HG03280 (cell line): Measurements from ENCODE around the gene CD82.
"Not testable (repeated sequence)": the region's sequence is repeated elsewhere in the genome, so short reads cannot be mapped to it uniquely, and the experiment has no call there.

Experiments used
- ATAC-seq: cut with Tn5 transposase; IDR thresholded peaks from one replicate; pipeline ENCODE4 v1.9.1; 2021; ENCODE audit warnings: mild to moderate bottlenecking, moderate library complexity; ENCODE audit not compliant: unreplicated experiment

The CD82 gene

GRCh38 chr11:44628730-44629700 lies 63.6 kb downstream of the CD82 start:
- ATAC-seq: no peak

- ATAC-seq: no peak
These were observed 64.4 kb downstream of the CD82 start for GRCh38 chr11:44629732-44630345.

GRCh38 chr11:44630511-44631210 lies 65.2 kb downstream of the CD82 start:
- no peak for ATAC-seq

GRCh38 chr11:44631831-44632230 lies 66.4 kb downstream of the CD82 start:
- ATAC-seq: no peak

- no peak for ATAC-seq
These were observed 67.1 kb downstream of the CD82 start for GRCh38 chr11:44632466-44633123.

GRCh38 chr11:44633641-44634040 lies 68.2 kb downstream of the CD82 start:
- ATAC-seq: no peak

- ATAC-seq: no peak
These were observed 69.2 kb downstream of the CD82 start for GRCh38 chr11:44634401-44635281.

GRCh38 chr11:44637487-44637886 lies 72.0 kb downstream of the CD82 start:
- ATAC-seq: no peak

- ATAC-seq: no peak
These were observed 72.6 kb downstream of the CD82 start for GRCh38 chr11:44638032-44638431.

- no peak for ATAC-seq
These were observed 77.8 kb downstream of the CD82 start for GRCh38 chr11:44643217-44643616.

- ATAC-seq: no peak
These were observed 80.4 kb downstream of the CD82 start for GRCh38 chr11:44645827-44646226.

- ATAC-seq: not testable (repeated sequence)
These were observed 81.9 kb downstream of the CD82 start for GRCh38 chr11:44647255-44647955.

GRCh38 chr11:44648109-44648508 lies 82.6 kb downstream of the CD82 start:
- ATAC-seq: no peak

- no peak for ATAC-seq
These were observed 86.2 kb downstream of the CD82 start for GRCh38 chr11:44651535-44652155.

- ATAC-seq: no peak
These were observed 87.6 kb downstream of the CD82 start for GRCh38 chr11:44652901-44653644.

- no peak for ATAC-seq
These were observed 88.6 kb downstream of the CD82 start for GRCh38 chr11:44654057-44654456.

- no peak for ATAC-seq
These were observed 89.1 kb downstream of the CD82 start for GRCh38 chr11:44654596-44654995.

- no peak for ATAC-seq
These were observed 92.5 kb downstream of the CD82 start for GRCh38 chr11:44657836-44658505.
